ENCODE measurements around the gene KLC1. TPM values are rescaled to one million over a fixed set of nuclear protein-coding genes. Genes with fewer than 3 reads are reported as not detected.

KLC1 gene
- total RNA-seq, result 179 and 201 TPM in 2 replicates

GRCh38 chr14:103628684-103629502, at the start of gene KLC1:
KLC1 (plus strand) TSS chr14:103629211; CDS start chr14:103654565, 25,354 bp downstream.

GRCh38 chr14:103715052-103716000, 86.3 kb downstream of the KLC1 start, which contains the start of the genes XRCC3 and ZFYVE21:
XRCC3 (minus strand) TSS chr14:103715451; CDS start chr14:103711087, 4,364 bp downstream.
ZFYVE21 (plus strand) TSS chr14:103715810; CDS start chr14:103715842, 32 bp downstream.

Other genes with a start within 250 kb of the KLC1 start
- gene MARK3, start 243.8 kb upstream of the KLC1 start, total RNA-seq, result 66.3 and 68.3 TPM in 2 replicates
- gene CKB, start 106.4 kb upstream of the KLC1 start, total RNA-seq, result 19.6 and 50.5 TPM in 2 replicates
- 7.8 and 12.7 TPM in 2 replicates for gene TRMT61A, start 100.0 kb upstream of the KLC1 start, total RNA-seq
- gene BAG5, start 66.6 kb upstream of the KLC1 start, total RNA-seq, result 13.8 and 15.1 TPM in 2 replicates
- gene COA8, start 66.3 kb upstream of the KLC1 start, total RNA-seq, result 28.3 and 40.9 TPM in 2 replicates
- 11.5 and 17.9 TPM in 2 replicates for gene XRCC3, start 86.2 kb downstream of the KLC1 start, total RNA-seq
- 60.5 and 65.4 TPM in 2 replicates for gene ZFYVE21, start 86.6 kb downstream of the KLC1 start, total RNA-seq
- gene PPP1R13B, start 218.4 kb downstream of the KLC1 start, total RNA-seq, result 3.2 and 3.5 TPM in 2 replicates